NOMO-1 treated with dmso at 0.1 percent for 144 hours (cell line): ENCODE data around the gene FRY.

ENCODE experiments used
- DNase-seq: peaks from one replicate; lab custom pipeline; 2025; ENCODE audit not compliant: unreplicated experiment; lab: John Stamatoyannopoulos, UW

The FRY gene

GRCh38 chr13:32340914-32341313 is 309.3 kb downstream of the FRY start:
- DNase-seq = peak; percentile 47

GRCh38 chr13:32347651-32348050 is 316.1 kb downstream of the FRY start:
- DNase-seq = no peak
